PC-3 (cell line): ENCODE data around the gene MIF4GD. TPM values are rescaled to one million over a fixed set of nuclear protein-coding genes. Genes with fewer than 3 reads are reported as not detected.

Experiments
- ATAC-seq: fragments of 200-7000 bp; cut with Tn5 transposase; 2 replicates; pipeline ENCODE4 v1.9.1; 2020; ENCODE audit warnings: mild to moderate bottlenecking, moderate library complexity
- BruUV-seq: library from RNA; stranded (reverse); fragments of 400-500 nt; replicated peaks from 2 replicates; lab custom pipeline; 2021; lab: Mats Ljungman, UMichigan
- CTCF ChIA-PET: fragments of 300-600 bp; sonication (Branson Sonifier 250); formaldehyde crosslinking; loops from one replicate; lab custom pipeline; 2022; ENCODE audit warnings: antibody characterized with exemption; lab: Charles Lee
- POLR2A ChIA-PET: fragments of 300-600 bp; sonication (Branson Sonifier 250); formaldehyde crosslinking; loops from one replicate; lab custom pipeline; 2022; ENCODE audit warnings: antibody characterized with exemption; ENCODE audit not compliant: unreplicated experiment; lab: Charles Lee
- DNase-seq: peaks from one replicate; pipeline ENCODE4 v3.0.0-alpha.2; 2015
- H2AFZ ChIP-seq: fragments of 300-600 bp; sonication (generic); 2 replicates; pipeline ENCODE4 v1.6.0; 2016; ENCODE audit warnings: antibody characterized with exemption, low read length
- H3F3A ChIP-seq: fragments of 300-600 bp; sonication (generic); one replicate; pipeline ENCODE4 v1.6.0; 2017; ENCODE audit warnings: antibody characterized with exemption, low read length, control low read depth, mild to moderate bottlenecking; ENCODE audit not compliant: unreplicated experiment
- H3K27ac ChIP-seq: fragments of 300-600 bp; sonication (generic); 2 replicates; pipeline ENCODE4 v1.5.1; 2016; ENCODE audit warnings: mild to moderate bottlenecking, low read length
- H3K27me3 ChIP-seq: fragments of 300-600 bp; sonication (generic); 2 replicates; pipeline ENCODE4 v1.6.1; 2016; ENCODE audit warnings: low read length, mixed read lengths
- H3K36me3 ChIP-seq: fragments of 300-600 bp; sonication (generic); 2 replicates; pipeline ENCODE4 v1.6.1; 2016; ENCODE audit warnings: low read depth, mixed run types, low read length, mixed read lengths
- H3K4me1 ChIP-seq: fragments of 300-600 bp; sonication (generic); 2 replicates; pipeline ENCODE4 v1.5.1; 2016; ENCODE audit warnings: low read length; ENCODE audit not compliant: insufficient read depth
- H3K4me2 ChIP-seq: fragments of 300-600 bp; sonication (generic); 2 replicates; pipeline ENCODE4 v1.6.0; 2016; ENCODE audit warnings: low read length
- H3K4me3 ChIP-seq: fragments of 300-600 bp; sonication (generic); 2 replicates; pipeline ENCODE4 v1.5.1; 2016; ENCODE audit warnings: mild to moderate bottlenecking, low read length, mixed read lengths
- H3K79me2 ChIP-seq: fragments of 300-600 bp; sonication (generic); 2 replicates; pipeline ENCODE4 v1.6.1; 2017; ENCODE audit warnings: low read length, mixed read lengths
- H3K9ac ChIP-seq: fragments of 300-600 bp; sonication (generic); 2 replicates; pipeline ENCODE4 v1.6.0; 2016; ENCODE audit warnings: mild to moderate bottlenecking, low read length
- H3K9me2 ChIP-seq: fragments of 300-600 bp; sonication (generic); replicated peaks from 2 replicates; pipeline ENCODE4 v1.6.1; 2016; ENCODE audit warnings: mixed run types, low read length, mixed read lengths
- H3K9me3 ChIP-seq: fragments of 300-600 bp; sonication (generic); 2 replicates; pipeline ENCODE4 v1.6.1; 2016; ENCODE audit warnings: low read length, mixed read lengths
- H4K20me1 ChIP-seq: fragments of 300-600 bp; sonication (generic); 2 replicates; pipeline ENCODE4 v1.6.1; 2016; ENCODE audit warnings: low read length, mixed read lengths
- EZH2 ChIP-seq: fragments of 300-600 bp; sonication (generic); IDR thresholded peaks from one replicate; pipeline ENCODE4 v1.6.1; 2017; ENCODE audit warnings: antibody characterized with exemption, mild to moderate bottlenecking, low read length; ENCODE audit not compliant: unreplicated experiment
- EZH2phosphoT487 ChIP-seq: fragments of 300-600 bp; sonication (generic); IDR thresholded peaks from 2 replicates; pipeline ENCODE4 v1.6.1; 2018; ENCODE audit warnings: mild to moderate bottlenecking, antibody characterized with exemption, low read length, borderline replicate concordance
- intact Hi-C: fragments of 100-400 bp; cut with micrococcal nuclease; formaldehyde crosslinking; loops from 2 replicates; pipeline ENCODE4 v1.9.0; 2023
- total RNA-seq: library from RNA; depleted of rRNA; stranded (reverse); fragments of >200 nt; gene quantifications from 2 replicates; pipeline ENCODE4 v1.2.3, GENCODE V29; 2014
- TF ChIP-seq, protein P1 (sequence below): fragments of 300-600 bp; sonication (generic); conservative IDR thresholded peaks from 2 replicates; pipeline ENCODE4 v1.5.1; 2017; ENCODE audit warnings: antibody characterized with exemption, low read depth, mild to moderate bottlenecking, low read length

Gene MIF4GD
- total RNA-seq, 1 experiment from 2014 or later: 42.3 TPM

DNA sequence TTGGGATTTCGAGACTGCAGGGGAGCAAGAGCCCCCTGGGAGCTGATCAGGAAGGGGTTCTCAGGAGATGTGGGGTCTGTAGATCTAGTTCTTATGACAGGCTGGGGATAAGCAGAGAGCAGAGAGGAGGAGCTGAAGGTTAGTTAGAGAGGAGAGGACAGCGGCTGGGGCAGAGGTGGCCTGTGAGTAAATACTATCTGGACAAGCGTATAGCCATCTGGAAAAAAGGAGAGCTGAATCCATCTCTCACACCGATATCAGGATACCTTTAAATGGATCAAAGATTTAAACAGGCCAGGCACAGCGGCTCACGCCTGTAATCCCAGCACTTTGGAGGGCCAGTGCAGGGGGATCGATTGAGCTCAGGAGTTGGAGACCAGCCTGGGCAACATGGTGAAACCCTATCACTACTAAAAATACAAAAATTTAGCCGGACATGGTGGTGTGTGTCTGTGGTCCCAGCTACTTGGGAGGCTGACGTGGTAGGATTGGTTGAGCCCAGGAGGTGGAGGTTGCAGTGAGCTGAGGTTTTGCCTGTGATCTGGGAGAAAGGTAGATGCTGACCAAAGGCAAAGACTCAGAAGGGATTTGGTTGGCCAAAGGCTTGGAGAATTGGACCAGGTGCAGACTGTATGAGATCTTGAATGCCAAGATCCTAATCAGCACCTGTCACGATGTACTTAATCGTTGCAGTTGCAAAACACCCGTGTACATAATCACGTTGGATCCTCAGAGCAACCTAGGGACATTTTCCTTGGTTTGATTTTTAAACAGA, 37.1 kb upstream of the MIF4GD start:
- no peak overlapping the region for H2AFZ ChIP-seq
- no peaks in the 10 kb centered on the region for H3K27me3 ChIP-seq
- TF ChIP-seq, protein P1, sequence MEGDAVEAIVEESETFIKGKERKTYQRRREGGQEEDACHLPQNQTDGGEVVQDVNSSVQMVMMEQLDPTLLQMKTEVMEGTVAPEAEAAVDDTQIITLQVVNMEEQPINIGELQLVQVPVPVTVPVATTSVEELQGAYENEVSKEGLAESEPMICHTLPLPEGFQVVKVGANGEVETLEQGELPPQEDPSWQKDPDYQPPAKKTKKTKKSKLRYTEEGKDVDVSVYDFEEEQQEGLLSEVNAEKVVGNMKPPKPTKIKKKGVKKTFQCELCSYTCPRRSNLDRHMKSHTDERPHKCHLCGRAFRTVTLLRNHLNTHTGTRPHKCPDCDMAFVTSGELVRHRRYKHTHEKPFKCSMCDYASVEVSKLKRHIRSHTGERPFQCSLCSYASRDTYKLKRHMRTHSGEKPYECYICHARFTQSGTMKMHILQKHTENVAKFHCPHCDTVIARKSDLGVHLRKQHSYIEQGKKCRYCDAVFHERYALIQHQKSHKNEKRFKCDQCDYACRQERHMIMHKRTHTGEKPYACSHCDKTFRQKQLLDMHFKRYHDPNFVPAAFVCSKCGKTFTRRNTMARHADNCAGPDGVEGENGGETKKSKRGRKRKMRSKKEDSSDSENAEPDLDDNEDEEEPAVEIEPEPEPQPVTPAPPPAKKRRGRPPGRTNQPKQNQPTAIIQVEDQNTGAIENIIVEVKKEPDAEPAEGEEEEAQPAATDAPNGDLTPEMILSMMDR: no peak
- no peak for TF ChIP-seq EZH2
- TF ChIP-seq EZH2phosphoT487: no peak
- ChIA-PET POLR2A (no interaction called here), CTCF (no interaction called here)
- intact Hi-C loops: no loop called here
- no TSS peak for BruUV-seq
- ATAC-seq (no peak), DNase-seq (no peak)
- H3F3A ChIP-seq: no peaks in the 10 kb centered on the region
- no peak overlapping the region for H3K4me2 ChIP-seq
- H3K79me2 ChIP-seq: no peaks in the 10 kb centered on the region
- H3K9me2 ChIP-seq: no peaks in the 10 kb centered on the region
- no peaks in the 10 kb centered on the region for H3K4me1 ChIP-seq
- H3K4me3 ChIP-seq: no peak overlapping the region
- H3K36me3 ChIP-seq: no peaks in the 10 kb centered on the region
- no peak overlapping the region for H3K27ac ChIP-seq
- H4K20me1 ChIP-seq: no peaks in the 10 kb centered on the region
- no peak overlapping the region for H3K9ac ChIP-seq
- H3K9me3 ChIP-seq: no peaks in the 10 kb centered on the region

DNA sequence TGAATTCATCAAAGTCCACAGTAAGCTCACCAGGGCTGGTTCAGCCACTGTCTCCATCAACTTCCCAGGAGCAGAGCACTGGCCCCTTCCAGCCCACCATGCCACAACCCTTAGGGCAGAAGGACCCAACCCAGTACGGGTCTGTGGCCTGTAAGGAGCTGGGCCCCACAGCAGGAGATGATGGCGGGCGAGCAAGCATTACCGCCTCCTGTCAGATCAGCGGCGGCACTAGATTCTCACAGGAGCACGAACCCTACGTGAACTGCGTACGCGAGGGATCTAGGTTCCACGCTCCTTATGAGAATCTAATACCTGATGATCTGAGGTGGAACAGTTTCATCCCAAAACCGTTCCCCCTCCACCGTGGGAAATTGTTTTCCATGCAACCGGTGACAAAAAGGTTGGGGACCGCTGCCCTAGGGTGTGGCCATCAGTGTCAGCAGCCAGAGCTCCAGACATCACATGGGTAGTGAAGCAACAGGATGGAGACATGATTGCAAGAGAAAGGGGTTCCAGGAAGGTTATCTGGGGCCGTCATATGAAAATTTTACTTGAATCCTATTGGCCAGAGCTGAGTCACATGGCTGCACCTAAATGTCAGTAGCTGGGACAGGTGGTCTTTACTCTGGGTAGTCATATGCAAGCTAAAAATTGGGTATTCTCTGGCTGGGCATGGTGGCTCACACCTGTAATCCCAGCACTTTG, 30.6 kb upstream of the MIF4GD start:
- intact Hi-C loops: no loop called here
- TF ChIP-seq EZH2phosphoT487 (no peak), EZH2 (no peak)
- TF ChIP-seq, protein P1: no peak
- Histone ChIP-seq H3K9ac (no peak overlapping the region), H3K36me3 (no peaks in the 10 kb centered on the region), H3K4me3 (no peak overlapping the region), H3K4me1 (no peaks in the 10 kb centered on the region), H4K20me1 (no peaks in the 10 kb centered on the region), H3K9me2 (no peaks in the 10 kb centered on the region), H3K27ac (no peak overlapping the region), H2AFZ (no peak overlapping the region), H3K4me2 (no peak overlapping the region), H3F3A (no peaks in the 10 kb centered on the region), H3K9me3 (no peaks in the 10 kb centered on the region), H3K27me3 (no peaks in the 10 kb centered on the region), H3K79me2 (no peaks in the 10 kb centered on the region)
- ChIA-PET CTCF (no interaction called here), POLR2A (no interaction called here)
- no TSS peak for BruUV-seq
- ATAC-seq (no peak), DNase-seq (no peak)

DNA sequence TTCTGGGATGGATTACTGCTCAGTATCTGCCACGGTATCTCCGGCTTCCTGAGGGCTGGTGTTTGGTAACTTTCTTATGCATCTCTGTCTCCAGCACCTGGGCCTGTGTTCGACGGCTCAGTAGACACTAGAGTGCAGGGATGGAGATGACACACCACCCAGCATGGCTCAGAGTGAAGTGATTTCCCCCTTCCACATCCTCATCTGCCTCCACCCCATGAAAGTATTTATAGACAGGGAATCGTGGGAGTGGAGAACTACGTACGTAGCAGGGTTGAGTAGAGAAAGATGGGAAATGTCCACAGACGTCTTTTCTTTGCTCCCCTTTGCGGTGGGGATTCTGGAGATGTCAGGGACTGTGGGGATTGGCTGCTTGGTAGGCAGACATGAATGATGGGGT, 30.0 kb upstream of the MIF4GD start:
- Histone ChIP-seq H3K4me3 (no peak overlapping the region), H3K4me1 (no peaks in the 10 kb centered on the region), H3K36me3 (no peaks in the 10 kb centered on the region), H4K20me1 (no peaks in the 10 kb centered on the region), H3K9me2 (no peaks in the 10 kb centered on the region), H3K79me2 (no peaks in the 10 kb centered on the region), H3K27ac (no peak overlapping the region), H3F3A (no peaks in the 10 kb centered on the region), H3K9me3 (no peaks in the 10 kb centered on the region), H2AFZ (no peak overlapping the region), H3K27me3 (no peaks in the 10 kb centered on the region), H3K4me2 (no peak overlapping the region), H3K9ac (no peak overlapping the region)
- TF ChIP-seq, protein P1: no peak
- TF ChIP-seq EZH2 (no peak), EZH2phosphoT487 (no peak)
- POLR2A ChIA-PET: no interaction called here
- DNase-seq (no peak), ATAC-seq (no peak)
- BruUV-seq: no TSS peak
- CTCF ChIA-PET: no interaction called here
- intact Hi-C loops: no loop called here
